GM18502 (cell line): ENCODE measurements around the gene MAPK10.

Source experiments
- ATAC-seq: cut with Tn5 transposase; IDR thresholded peaks from one replicate; pipeline ENCODE4 v1.9.1; 2021; ENCODE audit warnings: mild to moderate bottlenecking; ENCODE audit not compliant: unreplicated experiment, poor library complexity

MAPK10 gene

DNA sequence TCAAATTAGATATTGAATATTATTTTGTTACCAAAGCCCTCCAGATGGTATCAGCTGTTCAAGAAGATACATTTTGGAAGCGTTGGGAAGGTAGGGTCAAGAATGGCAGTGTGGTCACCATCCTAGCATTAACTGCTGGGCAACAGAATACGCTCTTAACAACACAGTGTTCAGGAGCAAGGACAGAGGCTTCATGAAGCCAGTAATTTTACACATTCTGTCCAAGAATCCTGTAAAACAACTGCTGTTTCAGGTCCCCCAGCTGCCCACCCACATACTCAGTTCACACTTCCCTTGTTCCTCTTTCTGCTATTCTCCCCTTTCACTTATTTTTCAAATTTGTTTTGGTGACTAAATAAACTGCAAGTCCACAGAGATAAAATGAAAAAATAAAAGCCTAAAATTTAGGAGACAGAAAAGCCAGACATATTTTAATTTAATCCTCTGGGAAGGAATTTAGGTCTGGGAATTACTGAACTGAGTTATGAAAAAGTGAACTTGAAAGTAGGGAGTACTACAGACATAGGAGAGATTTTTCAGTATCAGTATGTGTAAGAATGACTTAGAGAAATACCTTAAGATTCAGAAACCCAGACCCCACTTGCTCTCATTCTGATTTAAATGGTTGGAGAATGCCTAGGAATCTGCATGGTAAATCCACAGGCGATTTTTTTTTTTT lies 406.7 kb downstream of the MAPK10 start:
- ATAC-seq: peak; percentile 63

DNA sequence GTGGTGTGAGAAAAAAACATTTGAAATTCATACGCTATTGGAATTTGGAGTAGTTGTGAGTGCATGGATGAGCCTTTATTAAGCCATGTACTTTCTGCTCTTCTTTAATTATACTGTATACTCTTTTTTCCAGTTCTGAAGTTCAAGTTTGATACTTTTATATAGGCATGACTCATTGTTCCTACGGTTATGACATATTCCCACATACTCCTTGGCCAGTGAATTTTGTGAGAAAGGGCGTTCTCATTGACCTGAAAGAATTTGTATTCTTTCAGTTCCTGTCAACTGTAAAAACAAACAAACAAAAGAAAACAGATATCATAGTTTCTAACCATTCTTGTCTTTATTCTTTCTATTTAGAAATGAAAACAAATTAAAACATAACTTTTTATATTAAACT lies 407.3 kb downstream of the MAPK10 start:
- ATAC-seq: no peak

GRCh38 chr4:85951099-85951498 lies 408.8 kb downstream of the MAPK10 start:
- ATAC-seq: no peak

GRCh38 chr4:85946821-85947220 lies 413.0 kb downstream of the MAPK10 start:
- no peak for ATAC-seq

DNA sequence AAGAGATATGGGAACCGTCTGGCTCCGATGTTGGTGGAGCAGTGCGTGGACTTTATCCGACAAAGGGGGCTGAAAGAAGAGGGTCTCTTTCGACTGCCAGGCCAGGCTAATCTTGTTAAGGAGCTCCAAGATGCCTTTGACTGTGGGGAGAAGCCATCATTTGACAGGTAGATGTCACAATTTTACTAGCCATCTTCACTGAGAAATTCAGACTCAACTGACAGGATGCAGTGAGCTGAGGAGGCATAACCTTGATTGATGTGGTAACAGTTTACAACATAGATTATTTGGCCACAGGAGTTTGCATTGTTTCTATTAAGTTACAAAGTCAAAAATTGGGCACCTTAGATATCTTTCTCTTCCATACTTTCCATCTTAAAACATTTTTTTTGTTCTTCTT lies 417.7 kb downstream of the MAPK10 start:
- ATAC-seq: no peak

DNA sequence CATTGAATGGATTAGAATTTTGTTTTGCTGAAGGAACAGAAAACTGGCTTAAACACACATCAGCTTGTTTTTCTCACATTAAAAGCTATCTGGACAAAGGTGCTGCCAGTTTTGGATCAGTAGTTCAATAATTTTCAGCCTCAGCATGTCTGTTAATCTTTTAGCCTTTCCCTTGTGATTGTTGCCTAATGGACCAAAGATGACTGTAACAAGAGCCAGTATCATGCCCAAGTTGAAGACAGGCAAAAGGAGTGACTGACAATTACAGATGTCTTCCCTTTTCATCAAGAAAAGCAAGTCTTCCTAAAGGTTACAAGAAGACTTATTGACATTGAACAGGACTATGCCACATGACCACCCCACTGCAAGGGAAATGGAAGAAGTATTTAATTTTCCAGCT lies 419.7 kb downstream of the MAPK10 start:
- ATAC-seq: no peak
